Testis (tissue), 2 donors: Measurements from ENCODE around the gene KCNQ5.

Experiments
- POLR2A ChIP-seq: fragments of 450-650 bp; IDR thresholded peaks from one replicate; pipeline ENCODE4 v1.6.1; 2017; ENCODE audit warnings: antibody characterized with exemption, mild to moderate bottlenecking, moderate library complexity
- TF ChIP-seq, protein P1 (sequence below), 3 experiments: fragments of 450-650 bp in 2 of 3; fragments of 200-600 bp in 1 of 3; sonication (generic) in 1 of 3; IDR thresholded peaks; one replicate each; pipeline ENCODE4 v1.5.1; 2016 to 2019; ENCODE audit warnings: antibody characterized with exemption in 3 of 3, mild to moderate bottlenecking in 2 of 3, moderate library complexity in 1 of 3

DNA sequence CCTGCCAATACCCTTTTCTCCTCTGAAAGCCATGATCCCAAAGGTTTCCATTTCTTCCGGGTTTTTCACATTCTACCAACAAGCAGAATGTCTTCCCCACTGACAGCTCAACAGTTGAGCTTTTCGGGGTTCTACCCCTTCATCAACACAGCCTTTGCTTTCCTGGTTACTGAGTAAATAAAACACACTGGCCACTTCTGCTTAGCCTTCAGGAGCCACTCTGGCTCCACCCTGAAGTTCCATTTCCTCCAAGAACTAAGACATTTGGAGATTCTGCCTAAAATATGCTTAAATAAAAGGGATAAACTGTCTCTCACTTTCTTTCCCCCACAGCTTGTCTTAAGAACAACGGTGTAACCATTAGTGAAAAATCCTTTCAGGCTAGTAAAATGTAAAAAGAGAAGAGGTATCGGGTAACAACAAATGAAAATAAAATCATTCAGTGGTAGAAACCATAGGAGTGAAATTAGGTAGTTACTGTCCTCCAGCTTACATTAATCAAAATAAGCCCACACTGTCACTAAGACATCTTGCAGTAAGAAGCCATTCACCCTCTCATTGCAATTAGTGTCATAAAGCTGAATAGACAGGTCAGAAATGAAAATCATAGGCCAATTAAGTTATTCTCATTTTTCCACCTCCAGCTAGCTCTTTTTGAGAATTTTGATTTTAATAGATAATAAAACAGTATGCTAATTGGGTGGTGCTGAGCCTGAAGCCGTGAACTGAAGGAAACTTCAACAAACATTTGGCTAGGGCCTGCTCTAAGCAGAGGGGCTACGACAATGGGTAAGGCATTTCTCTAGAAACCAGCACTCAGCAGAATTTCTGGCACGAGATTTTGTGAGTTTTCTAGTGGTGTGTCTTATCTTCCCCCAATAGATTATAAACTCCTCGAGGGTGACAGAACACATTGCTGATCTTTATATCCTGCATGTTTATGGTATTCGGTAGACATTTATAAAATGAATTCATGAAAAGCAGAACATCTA lies 409.2 kb downstream of the KCNQ5 start:
- TF ChIP-seq, protein P1, sequence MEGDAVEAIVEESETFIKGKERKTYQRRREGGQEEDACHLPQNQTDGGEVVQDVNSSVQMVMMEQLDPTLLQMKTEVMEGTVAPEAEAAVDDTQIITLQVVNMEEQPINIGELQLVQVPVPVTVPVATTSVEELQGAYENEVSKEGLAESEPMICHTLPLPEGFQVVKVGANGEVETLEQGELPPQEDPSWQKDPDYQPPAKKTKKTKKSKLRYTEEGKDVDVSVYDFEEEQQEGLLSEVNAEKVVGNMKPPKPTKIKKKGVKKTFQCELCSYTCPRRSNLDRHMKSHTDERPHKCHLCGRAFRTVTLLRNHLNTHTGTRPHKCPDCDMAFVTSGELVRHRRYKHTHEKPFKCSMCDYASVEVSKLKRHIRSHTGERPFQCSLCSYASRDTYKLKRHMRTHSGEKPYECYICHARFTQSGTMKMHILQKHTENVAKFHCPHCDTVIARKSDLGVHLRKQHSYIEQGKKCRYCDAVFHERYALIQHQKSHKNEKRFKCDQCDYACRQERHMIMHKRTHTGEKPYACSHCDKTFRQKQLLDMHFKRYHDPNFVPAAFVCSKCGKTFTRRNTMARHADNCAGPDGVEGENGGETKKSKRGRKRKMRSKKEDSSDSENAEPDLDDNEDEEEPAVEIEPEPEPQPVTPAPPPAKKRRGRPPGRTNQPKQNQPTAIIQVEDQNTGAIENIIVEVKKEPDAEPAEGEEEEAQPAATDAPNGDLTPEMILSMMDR (IDR thresholded peaks at IDR 0.05): no peak
- no peak for TF ChIP-seq POLR2A
